CD14-positive monocyte (primary cell): ENCODE measurements around the gene C17orf107. TPM values are rescaled to one million over a fixed set of nuclear protein-coding genes. Genes with fewer than 3 reads are reported as not detected.
"Not testable (repeated sequence)": the region's sequence is repeated elsewhere in the genome, so short reads cannot be mapped to it uniquely, and the experiment has no call there.

Experiments
- DNase-seq, 3 donors: peaks; one replicate each; pipeline ENCODE4 v3.0.0-alpha.2; 2011 to 2022
- H2AFZ ChIP-seq: 2 replicates; pipeline ENCODE4 v1.6.0; 2012; ENCODE audit warnings: mild to moderate bottlenecking, low read depth, low read length, inconsistent platforms; ENCODE audit not compliant: insufficient read depth, poor library complexity, severe bottlenecking
- H3K27ac ChIP-seq, 2 donors: 1 replicate in 1 of 2; 2 replicates in 1 of 2; pipeline ENCODE4 v1.5.1; 2012 to 2013; ENCODE audit warnings: low read length in 2 of 2, control low read depth in 1 of 2, inconsistent platforms in 1 of 2, low read depth in 1 of 2, mild to moderate bottlenecking in 1 of 2
- H3K27me3 ChIP-seq, 2 donors: one replicate each; pipeline versions ENCODE4 v1.6.0 to v1.6.1; 2011 to 2013; ENCODE audit warnings: low read length in 2 of 2; ENCODE audit not compliant: control insufficient read depth in 2 of 2, insufficient read depth in 2 of 2
- H3K36me3 ChIP-seq, 2 donors: replicated peaks in 1 of 2; 1 replicate in 1 of 2; 2 replicates in 1 of 2; pipeline versions ENCODE4 v1.5.1 to v1.6.1; 2012 to 2013; ENCODE audit warnings: low read length in 2 of 2, control low read depth in 1 of 2, inconsistent platforms in 1 of 2, mild to moderate bottlenecking in 1 of 2; ENCODE audit not compliant: insufficient read depth in 2 of 2, control insufficient read depth in 1 of 2
- H3K4me1 ChIP-seq, 2 donors: 1 replicate in 1 of 2; 2 replicates in 1 of 2; pipeline versions ENCODE4 v1.5.1 to v1.6.1; 2012 to 2013; ENCODE audit warnings: low read length in 2 of 2, control low read depth in 1 of 2, inconsistent platforms in 1 of 2, mild to moderate bottlenecking in 1 of 2, moderate library complexity in 1 of 2; ENCODE audit not compliant: insufficient read depth in 2 of 2, control insufficient read depth in 1 of 2
- H3K4me2 ChIP-seq: replicated peaks from 2 replicates; pipeline ENCODE3; 2012; ENCODE audit warnings: low read length, moderate library complexity, mild to moderate bottlenecking; ENCODE audit not compliant: poor library complexity, severe bottlenecking; ENCODE audit errors: extremely low read depth
- H3K4me3 ChIP-seq, 3 experiments: fragments of 200-600 bp in 1 of 3; sonication (generic) in 1 of 3; replicated peaks in 1 of 3; 1 replicate in 2 of 3; 2 replicates in 1 of 3; pipeline ENCODE4 v1.5.1; 2011 to 2013; ENCODE audit warnings: low read length in 3 of 3, mild to moderate bottlenecking in 3 of 3, control low read depth in 2 of 3, low read depth in 2 of 3, inconsistent platforms in 1 of 3, moderate library complexity in 1 of 3
- H3K79me2 ChIP-seq: 2 replicates; pipeline ENCODE4 v1.6.0; 2012; ENCODE audit warnings: mild to moderate bottlenecking, control low read depth, inconsistent platforms, low read length, moderate library complexity; ENCODE audit not compliant: insufficient read depth
- H3K9ac ChIP-seq: 2 replicates; pipeline ENCODE4 v1.6.0; 2017; ENCODE audit warnings: low read length, mild to moderate bottlenecking; ENCODE audit not compliant: insufficient read depth, poor library complexity, severe bottlenecking
- H3K9me3 ChIP-seq, 2 donors: replicated peaks in 1 of 2; 1 replicate in 1 of 2; 2 replicates in 1 of 2; pipeline versions ENCODE4 v1.5.1 to v1.6.1; 2012 to 2013; ENCODE audit warnings: low read length in 2 of 2, control low read depth in 1 of 2; ENCODE audit not compliant: control insufficient read depth in 1 of 2, insufficient read depth in 1 of 2
- H4K20me1 ChIP-seq: 2 replicates; pipeline ENCODE4 v1.6.0; 2012; ENCODE audit warnings: mild to moderate bottlenecking, low read length, control low read depth, moderate library complexity; ENCODE audit not compliant: insufficient read depth
- H3K27ac Mint-ChIP-seq, 7 donors: one replicate each; pipeline ENCODE4 v1.8.0; 2020; ENCODE audit warnings: mild to moderate bottlenecking in 7 of 7, mixed read lengths in 7 of 7, moderate library complexity in 6 of 7, inconsistent platforms in 2 of 7
- H3K27me3 Mint-ChIP-seq, 3 donors: one replicate each; pipeline ENCODE4 v1.8.0; 2021 to 2022; ENCODE audit warnings: low read depth in 3 of 3, mild to moderate bottlenecking in 3 of 3, mixed read lengths in 3 of 3, moderate library complexity in 3 of 3, inconsistent platforms in 1 of 3
- H3K36me3 Mint-ChIP-seq, 2 donors: one replicate each; pipeline ENCODE4 v1.8.0; 2020; ENCODE audit warnings: mixed read lengths in 2 of 2, inconsistent platforms in 1 of 2, mild to moderate bottlenecking in 1 of 2
- H3K4me1 Mint-ChIP-seq: one replicate; pipeline ENCODE4 v1.8.0; 2020; ENCODE audit warnings: mild to moderate bottlenecking, mixed read lengths
- H3K4me3 Mint-ChIP-seq, 2 donors: one replicate each; pipeline ENCODE4 v1.8.0; 2020; ENCODE audit warnings: mild to moderate bottlenecking in 2 of 2, mixed read lengths in 2 of 2, moderate library complexity in 1 of 2
- H3K9me3 Mint-ChIP-seq, 7 donors: one replicate each; pipeline ENCODE4 v1.8.0; 2020 to 2022; ENCODE audit warnings: mixed read lengths in 7 of 7, mild to moderate bottlenecking in 6 of 7, moderate library complexity in 6 of 7, inconsistent platforms in 2 of 7
- WGBS: methylation state at CpG from one replicate; pipeline ENCODE4 v1.1.5; 2013; ENCODE audit warnings: missing lambda C conversion rate; ENCODE audit not compliant: insufficient coverage; 5-methylcytosine and 5-hydroxymethylcytosine counted together
- intact Hi-C, 2 donors: fragments of 100-400 bp; cut with micrococcal nuclease; formaldehyde crosslinking; loops; one replicate each; pipeline versions ENCODE4 v1.15.0 to v1.15.1; 2023
- polyA plus RNA-seq, 3 donors: library from polyadenylated mRNA; depleted of rRNA in 1 of 3; unstranded in 2 of 3; stranded (reverse) in 1 of 3; fragments of 300-500 nt in 2 of 3; fragments of >200 nt in 1 of 3; fragmentation: Illumina TruSeq in 2 of 3; gene quantifications; 1 replicate in 2 of 3; 2 replicates in 1 of 3; pipeline ENCODE4 v1.2.3, GENCODE V29; 2012 to 2021
- TF ChIP-seq, protein P1 (sequence below): fragments of 200-600 bp; IDR thresholded peaks from one replicate; pipeline ENCODE4 v1.8.0; 2022; ENCODE audit warnings: antibody characterized with exemption, mild to moderate bottlenecking

Gene C17orf107
- polyA plus RNA-seq, 3 donors = 1.9 to 5.1 (median 4.2) TPM

DNA sequence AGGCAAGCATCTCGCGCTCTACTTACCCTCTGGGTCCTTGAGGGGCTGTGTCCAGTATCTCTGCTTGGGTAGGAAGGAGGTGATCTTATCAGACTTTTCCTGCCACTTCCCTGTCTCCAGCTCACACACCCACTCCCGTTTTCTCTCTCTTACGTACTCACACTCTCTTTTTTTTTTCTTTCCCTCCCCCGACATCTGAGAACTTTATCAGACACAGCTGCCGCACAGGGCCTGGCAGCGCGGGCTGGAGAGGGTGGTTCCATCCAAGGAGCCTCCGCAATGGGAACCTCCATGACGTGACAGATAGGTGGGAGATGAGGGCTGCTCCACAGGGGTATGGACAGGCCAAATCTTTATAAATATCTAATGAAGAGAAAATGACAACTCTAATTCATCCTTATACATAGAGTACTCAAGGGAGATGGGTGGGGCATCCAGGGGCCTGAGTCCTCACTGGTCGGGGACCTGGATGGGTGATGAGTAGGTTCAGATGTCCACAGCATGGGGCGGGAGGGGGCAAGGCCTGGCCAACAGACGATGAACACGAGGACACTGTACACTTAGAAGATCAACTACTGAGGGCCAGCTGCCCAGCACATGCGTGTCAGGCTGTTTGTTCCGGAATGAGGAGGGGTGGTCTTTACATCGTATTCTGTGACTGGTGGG is 42.9 kb upstream of the C17orf107 start:
- Histone ChIP-seq H3K27me3 (no peaks in the 10 kb centered on the region), H3K4me2 (no peak overlapping the region), H3K4me1 (peaks cover 18 to 29% of the 10 kb centered on the region in 2 donors), H3K9ac (no peak overlapping the region), H2AFZ (no peak overlapping the region), H3K36me3 (peaks cover 21 to 43% of the 10 kb centered on the region in 2 donors), H3K79me2 (peaks cover 29% of the 10 kb centered on the region), H4K20me1 (peaks cover 38% of the 10 kb centered on the region), H3K27ac (no peak overlapping the region), H3K9me3 (no peaks in the 10 kb centered on the region), H3K4me3 (no peak overlapping the region)
- DNase-seq = no peak
- Mint-ChIP-seq H3K9me3 (no peaks in the 10 kb centered on the region), H3K4me3 (no peak overlapping the region), H3K36me3 (peaks cover 53 to 54% of the 10 kb centered on the region in 2 donors), H3K4me1 (peaks cover 30% of the 10 kb centered on the region), H3K27me3 (peaks cover 2 to 7% (median 6%) of the 10 kb centered on the region in 3 donors), H3K27ac (peak overlapping the region in 5 of 7 donors; percentile 7 to 59 (median 50))
- TF ChIP-seq, protein P1, sequence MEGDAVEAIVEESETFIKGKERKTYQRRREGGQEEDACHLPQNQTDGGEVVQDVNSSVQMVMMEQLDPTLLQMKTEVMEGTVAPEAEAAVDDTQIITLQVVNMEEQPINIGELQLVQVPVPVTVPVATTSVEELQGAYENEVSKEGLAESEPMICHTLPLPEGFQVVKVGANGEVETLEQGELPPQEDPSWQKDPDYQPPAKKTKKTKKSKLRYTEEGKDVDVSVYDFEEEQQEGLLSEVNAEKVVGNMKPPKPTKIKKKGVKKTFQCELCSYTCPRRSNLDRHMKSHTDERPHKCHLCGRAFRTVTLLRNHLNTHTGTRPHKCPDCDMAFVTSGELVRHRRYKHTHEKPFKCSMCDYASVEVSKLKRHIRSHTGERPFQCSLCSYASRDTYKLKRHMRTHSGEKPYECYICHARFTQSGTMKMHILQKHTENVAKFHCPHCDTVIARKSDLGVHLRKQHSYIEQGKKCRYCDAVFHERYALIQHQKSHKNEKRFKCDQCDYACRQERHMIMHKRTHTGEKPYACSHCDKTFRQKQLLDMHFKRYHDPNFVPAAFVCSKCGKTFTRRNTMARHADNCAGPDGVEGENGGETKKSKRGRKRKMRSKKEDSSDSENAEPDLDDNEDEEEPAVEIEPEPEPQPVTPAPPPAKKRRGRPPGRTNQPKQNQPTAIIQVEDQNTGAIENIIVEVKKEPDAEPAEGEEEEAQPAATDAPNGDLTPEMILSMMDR = no peak
- WGBS = 100% methylated on average over 2 of the region's 17 CpGs
- intact Hi-C loops = no loop called here

DNA sequence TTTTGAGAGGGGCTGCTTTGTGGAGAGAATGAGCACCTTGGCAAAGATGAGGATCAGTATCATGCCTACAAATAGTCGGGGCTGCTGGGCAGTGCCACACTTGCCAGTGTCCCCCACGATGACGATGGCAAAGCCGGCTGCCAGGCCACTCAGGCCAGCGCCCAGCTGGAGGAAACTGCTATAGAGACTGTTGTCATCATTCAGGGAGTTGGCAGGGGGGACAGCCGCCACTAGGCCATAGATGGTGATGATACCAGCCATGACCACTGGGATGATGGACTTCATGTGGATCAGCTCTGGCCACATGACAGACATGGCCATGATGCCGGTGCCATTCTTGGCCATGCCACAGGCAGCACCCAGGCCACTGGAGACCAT is 42.4 kb upstream of the C17orf107 start:
- intact Hi-C loops = no loop called here
- H3K9ac ChIP-seq = no peak overlapping the region
- H2AFZ ChIP-seq = no peak overlapping the region
- H3K79me2 ChIP-seq = peaks cover 33% of the 10 kb centered on the region
- no peak for DNase-seq
- peaks cover 21 to 43% of the 10 kb centered on the region in 2 donors for H3K36me3 ChIP-seq
- no peaks in the 10 kb centered on the region for H3K9me3 ChIP-seq
- peaks cover 24% of the 10 kb centered on the region for H3K4me1 Mint-ChIP-seq
- peaks cover 13 to 23% of the 10 kb centered on the region in 2 donors for H3K4me1 ChIP-seq
- TF ChIP-seq, protein P1 = no peak
- peak overlapping the region in 3 of 7 donors; percentile 42 to 80 (median 50) for H3K27ac Mint-ChIP-seq
- no peak overlapping the region for H3K4me3 ChIP-seq
- H3K27me3 ChIP-seq = no peaks in the 10 kb centered on the region
- no peaks in the 10 kb centered on the region for H3K9me3 Mint-ChIP-seq
- peaks cover 2 to 6% (median 5%) of the 10 kb centered on the region in 3 donors for H3K27me3 Mint-ChIP-seq
- no peak overlapping the region for H3K27ac ChIP-seq
- no peak overlapping the region for H3K4me2 ChIP-seq
- WGBS = 97% methylated on average over 7 of the region's 7 CpGs
- peaks cover 52 to 57% of the 10 kb centered on the region in 2 donors for H3K36me3 Mint-ChIP-seq
- H3K4me3 Mint-ChIP-seq = no peak overlapping the region
- peaks cover 38% of the 10 kb centered on the region for H4K20me1 ChIP-seq

DNA sequence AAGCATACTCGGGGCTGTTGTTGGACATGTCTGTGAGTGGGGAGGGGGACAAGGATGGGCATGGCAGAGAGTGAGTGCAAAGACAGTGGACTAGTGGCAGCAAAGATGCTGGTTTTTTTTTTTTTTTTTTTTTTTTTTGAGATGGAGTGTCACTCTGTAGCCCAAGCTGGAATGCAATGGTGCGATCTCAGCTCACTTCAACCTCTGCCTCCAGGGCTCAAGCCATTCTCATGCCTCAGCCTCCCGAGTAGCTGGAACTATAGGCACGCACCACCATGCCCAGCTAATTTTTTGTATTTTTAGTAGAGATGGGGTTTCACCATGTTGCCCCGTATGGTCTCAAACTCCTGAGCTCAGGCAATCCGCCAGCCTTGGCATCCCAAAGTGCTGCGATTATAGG is 42.0 kb upstream of the C17orf107 start:
- DNase-seq, H3K27me3 Mint-ChIP-seq, H3K9ac ChIP-seq, H2AFZ ChIP-seq, H3K4me3 ChIP-seq, H3K4me3 Mint-ChIP-seq, H3K27ac ChIP-seq, H3K9me3 ChIP-seq, H3K4me2 ChIP-seq, intact Hi-C loops, H3K27me3 ChIP-seq, H3K9me3 Mint-ChIP-seq: not testable (repeated sequence)
- Mint-ChIP-seq H3K4me1 (peaks cover 20% of the 10 kb centered on the region), H3K36me3 (peaks cover 47 to 57% of the 10 kb centered on the region in 2 donors), H3K27ac (peak overlapping the region in 2 of 7 donors; percentile 76 to 80)
- peaks cover 13 to 22% of the 10 kb centered on the region in 2 donors for H3K4me1 ChIP-seq
- 100% methylated on average over 1 of the region's 7 CpGs for WGBS
- H4K20me1 ChIP-seq = peaks cover 38% of the 10 kb centered on the region
- peaks cover 21 to 43% of the 10 kb centered on the region in 2 donors for H3K36me3 ChIP-seq
- H3K79me2 ChIP-seq = peaks cover 35% of the 10 kb centered on the region
